ENCODE measurements around the gene IL20RB. TPM values are rescaled to one million over a fixed set of nuclear protein-coding genes. Genes with fewer than 3 reads are reported as not detected.

IL20RB gene
- total and polyA plus RNA-seq, 9 donors: 0.35 to 1.7 (median 0.60) TPM

DNA sequence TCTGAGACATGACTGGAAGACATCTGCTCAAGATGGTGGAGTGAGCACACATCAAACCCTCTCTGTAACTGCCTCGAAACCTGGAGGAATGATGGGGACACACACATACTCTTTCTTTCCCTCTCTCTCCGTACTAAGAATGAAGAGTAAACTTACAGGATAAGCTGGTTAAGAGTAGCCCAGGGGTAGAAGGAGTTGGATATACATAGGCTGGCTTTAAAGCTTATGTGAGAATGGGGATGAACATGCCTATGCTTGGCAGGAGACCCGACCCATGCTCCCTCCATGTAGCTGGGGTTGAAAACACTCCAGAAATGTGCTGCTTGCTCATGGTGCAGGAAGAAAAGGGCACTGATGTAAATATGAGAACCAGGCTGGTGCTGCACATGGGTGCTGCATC is 68.9 kb downstream of the IL20RB start:
- no peaks in the 10 kb centered on the region for H3K4me1 ChIP-seq (ENCODE audit: insufficient read depth)
- H3K36me3 ChIP-seq: no peaks in the 10 kb centered on the region
- 91 to 97% (median 95%) methylated on average over 3 of the region's 3 CpGs for WGBS, 3 donors
- H3K27me3 ChIP-seq: no peaks in the 10 kb centered on the region
- no peaks in the 10 kb centered on the region for H3K9me3 ChIP-seq
- TF ChIP-seq EP300 (IDR thresholded peaks at IDR 0.05): no peak
- TF ChIP-seq, protein P1, sequence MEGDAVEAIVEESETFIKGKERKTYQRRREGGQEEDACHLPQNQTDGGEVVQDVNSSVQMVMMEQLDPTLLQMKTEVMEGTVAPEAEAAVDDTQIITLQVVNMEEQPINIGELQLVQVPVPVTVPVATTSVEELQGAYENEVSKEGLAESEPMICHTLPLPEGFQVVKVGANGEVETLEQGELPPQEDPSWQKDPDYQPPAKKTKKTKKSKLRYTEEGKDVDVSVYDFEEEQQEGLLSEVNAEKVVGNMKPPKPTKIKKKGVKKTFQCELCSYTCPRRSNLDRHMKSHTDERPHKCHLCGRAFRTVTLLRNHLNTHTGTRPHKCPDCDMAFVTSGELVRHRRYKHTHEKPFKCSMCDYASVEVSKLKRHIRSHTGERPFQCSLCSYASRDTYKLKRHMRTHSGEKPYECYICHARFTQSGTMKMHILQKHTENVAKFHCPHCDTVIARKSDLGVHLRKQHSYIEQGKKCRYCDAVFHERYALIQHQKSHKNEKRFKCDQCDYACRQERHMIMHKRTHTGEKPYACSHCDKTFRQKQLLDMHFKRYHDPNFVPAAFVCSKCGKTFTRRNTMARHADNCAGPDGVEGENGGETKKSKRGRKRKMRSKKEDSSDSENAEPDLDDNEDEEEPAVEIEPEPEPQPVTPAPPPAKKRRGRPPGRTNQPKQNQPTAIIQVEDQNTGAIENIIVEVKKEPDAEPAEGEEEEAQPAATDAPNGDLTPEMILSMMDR (IDR thresholded peaks at IDR 0.05): no peak
- no peak for TF ChIP-seq POLR2A (IDR thresholded peaks at IDR 0.05)
- no peak overlapping the region for H3K27ac ChIP-seq
- intact Hi-C loops (cut with DNase I): no loop called here
- no peak overlapping the region for H3K4me3 ChIP-seq
- DNase-seq: no peak

DNA sequence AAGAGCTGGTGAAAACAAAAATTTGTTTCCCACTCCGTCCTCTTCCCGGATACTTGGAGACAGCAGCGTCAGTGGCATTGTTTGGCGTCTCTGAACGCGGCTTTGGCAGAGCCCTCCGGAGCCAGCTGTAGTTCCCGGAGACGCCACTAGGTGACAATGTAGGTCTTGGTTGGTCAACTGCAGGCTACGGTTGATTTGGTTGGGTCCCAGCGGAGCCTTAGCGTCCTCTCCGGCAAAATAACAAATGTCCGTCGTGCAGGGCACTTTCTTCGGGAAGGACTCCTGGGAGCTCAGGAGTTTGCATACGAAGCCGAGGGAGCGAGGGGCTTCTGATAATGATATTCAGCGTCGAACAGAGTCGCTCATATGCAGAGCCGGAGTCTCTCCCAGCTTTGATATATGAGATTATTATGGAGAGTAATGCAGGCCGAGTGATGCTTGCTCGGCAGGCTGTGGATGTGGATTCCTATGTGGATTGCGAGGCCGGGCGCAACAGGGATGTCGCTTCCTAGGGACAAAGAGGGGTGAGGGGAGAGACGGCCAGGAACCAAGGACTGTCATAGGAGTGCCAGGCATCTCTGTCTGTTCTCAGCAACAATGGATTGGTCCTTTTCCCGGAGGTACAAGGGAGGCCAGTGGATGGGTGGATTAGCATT is 74.8 kb downstream of the IL20RB start:
- peak; percentile 76 to 89 (median 88) for DNase-seq
- H3K36me3 ChIP-seq: no peaks in the 10 kb centered on the region
- 2 to 3% (median 2%) methylated on average over 31 of the region's 31 CpGs for WGBS, 3 donors
- TF ChIP-seq, protein P1 (IDR thresholded peaks at IDR 0.05): peak; percentile 65 to 81 (median 78)
- TF ChIP-seq POLR2A (IDR thresholded peaks at IDR 0.05): no peak
- no peaks in the 10 kb centered on the region for H3K9me3 ChIP-seq
- intact Hi-C loops (cut with DNase I): no loop called here
- no peaks in the 10 kb centered on the region for H3K4me1 ChIP-seq (ENCODE audit: insufficient read depth)
- H3K4me3 ChIP-seq: peak overlapping the region; percentile 34
- H3K27ac ChIP-seq: no peak overlapping the region
- H3K27me3 ChIP-seq: no peaks in the 10 kb centered on the region

DNA sequence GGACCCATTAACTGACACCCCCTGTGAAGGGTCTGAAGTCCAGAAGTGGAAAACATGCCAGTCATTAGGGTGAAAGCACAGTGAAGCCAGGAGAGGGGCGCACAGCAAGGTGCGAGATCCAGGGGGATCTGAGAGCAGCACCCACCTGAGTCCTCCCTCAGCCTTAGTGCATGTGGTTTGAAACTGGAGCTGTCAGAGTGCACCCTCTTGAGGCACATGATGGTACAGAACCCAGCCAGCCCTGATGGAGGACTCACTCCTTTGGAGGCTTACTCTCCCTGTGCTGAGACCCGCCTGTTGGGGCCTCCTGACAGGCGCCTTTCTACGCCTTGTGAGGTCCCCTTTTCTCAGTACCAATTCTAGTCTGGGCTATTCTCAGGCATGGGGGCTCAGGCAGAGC is 77.8 kb downstream of the IL20RB start:
- no peak for DNase-seq
- TF ChIP-seq EP300 (IDR thresholded peaks at IDR 0.05) (no peak), POLR2A (IDR thresholded peaks at IDR 0.05) (no peak)
- TF ChIP-seq, protein P1 (IDR thresholded peaks at IDR 0.05): no peak
- Histone ChIP-seq H3K36me3 (no peaks in the 10 kb centered on the region), H3K27me3 (no peaks in the 10 kb centered on the region), H3K4me3 (no peak overlapping the region), H3K9me3 (no peaks in the 10 kb centered on the region), H3K4me1 (ENCODE audit: insufficient read depth) (no peaks in the 10 kb centered on the region), H3K27ac (no peak overlapping the region)
- WGBS, 3 donors: 92 to 100% (median 93%) methylated on average over 5 of the region's 5 CpGs
- intact Hi-C loops (cut with DNase I): no loop called here

DNA sequence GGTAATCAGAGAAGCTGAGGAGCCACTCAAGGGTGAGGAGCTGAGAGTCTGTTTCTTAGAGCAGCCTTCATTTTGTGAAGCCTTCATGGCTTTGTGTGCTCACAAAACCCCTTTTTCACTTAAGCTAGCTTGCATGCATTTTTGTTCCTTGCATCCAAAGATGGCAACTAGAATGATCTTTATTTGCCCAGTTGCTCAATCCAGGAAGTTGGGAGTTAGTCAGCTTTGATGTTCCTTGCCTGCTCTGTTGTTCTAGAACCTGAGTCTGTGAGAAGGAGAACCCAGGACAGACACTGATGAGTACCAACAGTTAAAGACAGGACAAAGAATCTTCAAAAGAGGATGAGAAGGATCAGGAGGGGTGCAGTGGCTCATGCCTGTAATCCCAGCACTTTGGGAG is 81.8 kb downstream of the IL20RB start:
- TF ChIP-seq POLR2A (IDR thresholded peaks at IDR 0.05) (no peak), EP300 (IDR thresholded peaks at IDR 0.05) (no peak)
- TF ChIP-seq, protein P1 (IDR thresholded peaks at IDR 0.05): no peak
- no peak overlapping the region for H3K4me3 ChIP-seq
- H3K36me3 ChIP-seq: no peaks in the 10 kb centered on the region
- no peaks in the 10 kb centered on the region for H3K4me1 ChIP-seq (ENCODE audit: insufficient read depth)
- DNase-seq: no peak
- no peak overlapping the region for H3K27ac ChIP-seq
- no peaks in the 10 kb centered on the region for H3K9me3 ChIP-seq
- intact Hi-C loops (cut with DNase I): no loop called here
- no peaks in the 10 kb centered on the region for H3K27me3 ChIP-seq
